ENCODE measurements around the gene ID2.

Gene ID2, protein sequence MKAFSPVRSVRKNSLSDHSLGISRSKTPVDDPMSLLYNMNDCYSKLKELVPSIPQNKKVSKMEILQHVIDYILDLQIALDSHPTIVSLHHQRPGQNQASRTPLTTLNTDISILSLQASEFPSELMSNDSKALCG

DNA sequence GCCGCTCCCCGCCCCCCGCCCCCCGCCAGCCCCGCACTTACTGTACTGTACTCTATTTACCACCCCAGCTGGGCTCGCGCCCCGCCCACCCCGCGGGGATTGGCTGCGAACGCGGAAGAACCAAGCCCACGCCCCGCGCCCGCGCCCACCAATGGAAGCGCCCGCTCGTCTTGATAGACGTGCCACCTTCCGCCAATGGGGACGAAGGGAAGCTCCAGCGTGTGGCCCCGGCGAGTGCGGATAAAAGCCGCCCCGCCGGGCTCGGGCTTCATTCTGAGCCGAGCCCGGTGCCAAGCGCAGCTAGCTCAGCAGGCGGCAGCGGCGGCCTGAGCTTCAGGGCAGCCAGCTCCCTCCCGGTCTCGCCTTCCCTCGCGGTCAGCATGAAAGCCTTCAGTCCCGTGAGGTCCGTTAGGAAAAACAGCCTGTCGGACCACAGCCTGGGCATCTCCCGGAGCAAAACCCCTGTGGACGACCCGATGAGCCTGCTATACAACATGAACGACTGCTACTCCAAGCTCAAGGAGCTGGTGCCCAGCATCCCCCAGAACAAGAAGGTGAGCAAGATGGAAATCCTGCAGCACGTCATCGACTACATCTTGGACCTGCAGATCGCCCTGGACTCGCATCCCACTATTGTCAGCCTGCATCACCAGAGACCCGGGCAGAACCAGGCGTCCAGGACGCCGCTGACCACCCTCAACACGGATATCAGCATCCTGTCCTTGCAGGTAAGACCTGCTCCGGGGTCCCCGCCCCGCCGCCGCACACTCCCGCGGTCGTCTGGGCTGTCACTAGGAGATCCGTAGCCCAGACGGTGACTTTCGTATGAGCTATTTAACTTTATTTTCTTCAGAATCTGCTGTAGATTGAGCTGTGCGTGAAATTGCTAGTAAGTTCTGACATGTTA is at the start of gene ID2:
Gene ID2 (plus strand): TSS at position 271 of the 907 bp plus-strand sequence. CDS start 110 bp downstream, at position 381.
- peak; percentile 98 for DNase-seq

DNA sequence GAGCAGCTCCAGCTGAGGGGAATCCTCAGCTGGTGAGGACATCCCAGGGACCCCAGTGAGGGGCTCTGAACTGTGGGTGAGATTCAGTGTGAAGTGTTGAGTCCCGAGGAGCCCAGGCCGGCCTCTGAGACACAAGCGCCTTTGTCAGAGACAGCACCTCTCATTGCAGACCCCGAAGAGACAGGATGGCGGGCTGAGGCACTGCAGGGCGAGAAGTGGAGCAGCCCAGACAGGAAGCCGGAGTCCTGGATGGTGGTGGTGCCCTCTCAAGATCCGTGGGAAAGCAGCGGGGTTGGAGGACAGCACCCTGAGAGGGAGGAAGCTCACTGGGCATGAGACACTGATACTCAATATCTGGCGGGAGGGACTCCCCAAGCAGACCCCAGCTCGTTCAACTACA is 49.1 kb upstream of the ID2 start:
- DNase-seq, result no peak

DNA sequence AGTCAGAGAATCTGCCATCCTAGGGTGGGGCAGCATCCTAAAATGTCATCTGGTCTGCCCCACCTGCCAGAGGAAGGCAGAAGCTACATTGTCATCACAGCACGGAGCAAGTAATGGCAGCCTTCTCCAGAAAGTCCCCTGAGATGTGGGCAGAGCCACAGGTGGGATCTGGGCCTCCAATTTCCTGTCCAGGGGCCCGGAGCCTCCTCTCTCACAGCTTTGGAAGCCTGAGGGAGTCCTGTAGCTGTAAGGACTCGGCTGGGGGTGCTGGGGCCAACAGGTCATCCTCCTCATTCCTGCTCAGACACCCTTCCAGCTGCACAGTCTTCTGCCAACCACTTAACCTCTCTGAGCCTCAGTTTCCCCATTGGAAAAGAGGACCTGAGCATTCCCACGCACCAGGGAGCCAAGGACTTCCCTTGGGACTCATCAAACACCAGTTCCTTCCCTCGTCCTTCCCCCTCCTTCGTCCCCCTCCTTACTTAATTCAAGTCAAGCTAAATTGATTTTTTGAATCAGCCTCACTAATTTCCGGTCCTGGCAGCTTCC is 48.6 kb upstream of the ID2 start:
- DNase-seq, result no peak

DNA sequence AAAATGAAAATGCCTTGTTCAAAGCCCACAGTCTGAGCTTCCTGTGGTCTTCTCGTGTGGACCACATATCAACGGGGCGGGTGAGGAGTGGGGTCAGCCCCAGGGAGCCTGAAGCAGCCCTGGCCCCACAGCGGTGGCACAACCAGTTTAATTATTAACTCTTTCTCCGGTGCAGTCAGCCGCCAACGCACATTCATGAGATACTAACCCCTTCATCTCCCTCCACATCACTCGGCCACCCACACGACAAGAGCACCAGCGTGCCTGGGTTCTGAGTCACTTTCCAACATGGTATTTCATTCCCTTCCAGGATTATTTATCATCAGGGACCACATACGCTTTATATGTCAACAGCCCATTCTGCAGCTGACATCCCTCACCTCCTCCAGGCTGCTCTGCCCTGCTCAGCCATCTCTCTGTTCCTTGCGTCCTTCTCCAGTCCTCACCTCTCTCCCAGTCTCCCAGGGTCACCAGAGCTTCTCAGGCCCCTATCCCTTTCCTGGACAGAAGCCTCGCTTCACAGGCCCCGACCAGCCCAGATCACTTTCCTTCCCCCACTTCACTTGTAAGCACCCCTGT is 48.0 kb upstream of the ID2 start:
- no peak for DNase-seq

DNA sequence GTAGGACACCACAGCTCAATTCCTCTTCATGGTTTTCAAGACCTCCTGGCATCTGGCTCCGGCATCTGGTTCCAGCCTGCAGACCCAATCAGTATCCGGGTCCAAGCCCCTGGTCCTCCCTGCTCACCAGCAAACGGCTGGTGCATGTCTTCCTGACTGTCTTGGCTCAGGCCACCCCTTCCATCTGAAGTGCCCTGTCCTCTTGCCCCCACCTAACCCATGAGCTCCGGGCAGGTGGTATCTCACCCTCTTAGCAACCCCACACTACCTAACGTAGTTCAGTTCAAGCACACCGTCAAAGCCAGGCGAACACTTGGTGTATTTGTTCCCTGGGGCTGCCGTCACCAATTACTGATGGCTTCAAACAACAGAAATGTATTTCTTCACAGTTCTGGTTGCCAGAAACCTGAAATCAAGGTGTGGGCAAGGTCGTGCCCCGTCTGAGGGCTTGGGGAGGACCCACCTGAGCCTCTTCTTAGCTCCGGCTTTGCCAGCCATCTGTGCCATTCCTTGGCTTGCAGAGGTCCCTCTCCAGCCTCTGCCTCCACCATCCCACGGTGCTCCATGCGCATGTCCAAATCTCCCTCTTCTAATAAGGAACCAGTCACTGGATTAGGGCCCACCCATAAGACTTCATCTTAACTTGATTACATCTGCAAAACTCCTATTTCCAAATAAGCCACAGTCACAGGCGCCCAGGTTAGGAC is 47.2 kb upstream of the ID2 start:
- no peak for DNase-seq

DNA sequence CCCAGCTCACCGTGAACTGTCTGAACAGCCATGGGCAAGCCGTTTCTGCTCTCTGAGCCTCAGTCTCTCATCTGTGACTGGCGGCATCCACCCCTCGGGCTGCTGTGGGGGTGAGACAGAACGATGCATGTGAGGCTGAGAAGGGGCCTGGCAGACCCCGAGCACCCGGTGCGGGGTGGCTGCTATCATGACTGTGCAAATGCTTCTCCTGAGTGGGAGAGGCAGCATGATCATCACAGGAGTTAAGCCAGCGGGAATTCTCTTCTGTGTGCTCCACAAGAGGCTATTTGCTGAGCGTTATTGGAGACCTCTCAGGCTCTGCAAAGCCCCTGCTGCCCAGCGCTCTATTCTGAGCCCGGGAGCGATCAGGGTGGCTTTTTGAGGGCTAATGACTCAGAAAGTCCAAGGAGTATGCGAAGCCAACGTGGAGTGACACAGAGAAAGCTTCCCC is 45.8 kb upstream of the ID2 start:
- DNase-seq, result no peak

DNA sequence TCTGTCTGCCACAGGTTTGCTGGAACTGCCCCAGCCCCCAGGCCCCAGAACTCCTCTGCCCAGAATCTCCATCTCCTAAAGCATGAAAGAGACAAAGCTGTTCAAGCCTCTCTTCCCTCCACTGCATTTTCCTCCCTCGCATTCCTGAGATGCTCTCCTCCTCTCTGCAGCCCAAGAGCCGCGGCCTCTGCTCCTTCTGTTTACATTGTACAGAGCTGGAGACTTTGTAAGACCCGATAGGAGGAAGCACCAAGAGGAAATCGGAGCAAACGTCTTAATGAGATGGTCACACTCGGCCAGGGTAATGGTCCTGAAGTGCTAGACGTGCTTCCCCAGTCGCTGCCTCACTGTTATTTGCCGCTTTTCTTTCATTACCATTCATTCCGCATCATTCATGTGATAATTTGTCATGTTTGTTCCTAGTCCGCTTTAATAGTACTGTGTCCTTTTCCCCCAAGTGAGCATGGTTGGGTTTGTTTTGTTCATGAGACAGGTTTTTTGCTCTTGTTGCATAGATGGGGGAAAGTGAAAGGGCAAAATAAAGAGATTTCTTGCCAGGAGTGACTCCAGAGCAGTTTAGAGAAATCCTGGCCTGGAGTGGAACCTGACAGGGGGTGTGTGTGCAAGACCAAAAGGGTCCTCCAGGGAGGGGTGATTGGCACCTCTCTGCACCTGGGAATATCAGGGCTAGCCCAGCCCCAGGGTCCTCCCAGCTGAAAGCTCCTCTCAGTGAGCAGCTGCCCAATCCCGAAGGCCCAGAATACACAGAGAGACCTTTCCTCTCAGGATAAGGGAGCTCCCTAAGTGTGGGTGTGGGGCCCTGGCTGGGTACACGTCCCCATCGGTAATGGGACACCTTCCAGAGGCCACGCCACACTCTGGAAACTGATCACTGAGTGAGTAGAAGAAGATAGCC is 44.9 kb upstream of the ID2 start:
- no peak for DNase-seq

DNA sequence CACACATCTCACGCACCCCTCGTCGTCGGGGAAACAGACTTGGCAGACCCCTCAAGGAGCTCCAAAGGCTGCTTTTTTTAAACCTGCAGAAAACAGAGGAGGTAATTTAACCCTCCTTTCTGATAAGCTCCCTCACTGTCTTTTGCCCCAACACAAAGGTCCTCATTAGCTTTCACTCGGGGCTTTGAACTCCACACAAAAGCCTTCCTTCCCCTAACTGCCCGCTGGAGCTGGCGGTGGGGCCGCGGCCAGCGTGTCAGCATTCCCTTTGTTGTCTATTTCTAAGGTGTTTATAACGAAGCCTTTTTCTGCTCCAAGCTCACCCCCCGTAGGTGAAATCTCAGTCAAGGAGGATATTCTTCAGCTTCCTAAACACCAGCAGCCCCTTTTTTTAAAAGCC is 43.5 kb upstream of the ID2 start:
- no peak for DNase-seq

DNA sequence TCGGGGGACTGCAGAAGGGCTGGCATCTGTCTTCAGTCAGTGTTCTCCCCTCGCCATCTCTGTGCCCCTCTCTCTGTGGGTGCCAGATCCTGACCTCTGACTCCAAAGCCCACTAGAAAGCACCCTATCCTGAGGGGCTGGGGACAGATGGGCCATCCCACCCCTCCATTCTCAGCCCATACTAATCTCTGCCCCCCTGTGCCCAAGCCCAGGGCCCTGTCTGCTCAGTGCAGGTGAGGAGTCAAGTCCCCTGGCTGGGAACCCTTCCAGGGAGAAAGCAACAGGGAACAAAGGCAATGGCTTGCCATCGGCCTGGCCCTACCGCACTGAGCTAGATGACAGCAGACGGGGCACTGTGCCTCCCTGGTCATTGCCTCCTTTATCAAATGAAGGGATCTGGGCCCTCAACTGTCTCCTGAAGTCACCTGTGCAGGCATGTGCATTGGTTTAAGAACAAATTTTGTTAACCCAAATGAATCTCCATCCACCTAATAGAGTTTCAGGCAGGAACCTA is 42.7 kb upstream of the ID2 start:
- no peak for DNase-seq

DNA sequence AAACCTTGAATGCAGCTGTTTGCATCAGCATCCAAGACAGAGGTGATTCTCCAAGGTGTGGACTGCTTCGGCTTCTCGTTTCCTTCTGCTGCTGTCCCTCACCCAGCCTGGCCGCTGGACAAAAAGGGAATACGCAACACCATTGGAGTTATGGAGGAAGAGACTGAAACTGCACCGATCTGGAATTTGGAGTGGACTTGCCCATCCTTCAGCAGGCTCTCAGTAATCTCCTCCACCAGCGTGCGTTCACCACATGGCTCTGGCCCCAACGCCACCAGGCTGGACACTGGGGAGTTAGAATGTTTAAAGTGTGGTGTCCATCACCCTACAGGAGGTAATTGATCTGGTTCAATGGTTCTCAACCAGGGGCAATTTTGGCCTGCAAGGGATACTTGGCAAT is 41.4 kb upstream of the ID2 start:
- no peak for DNase-seq

DNA sequence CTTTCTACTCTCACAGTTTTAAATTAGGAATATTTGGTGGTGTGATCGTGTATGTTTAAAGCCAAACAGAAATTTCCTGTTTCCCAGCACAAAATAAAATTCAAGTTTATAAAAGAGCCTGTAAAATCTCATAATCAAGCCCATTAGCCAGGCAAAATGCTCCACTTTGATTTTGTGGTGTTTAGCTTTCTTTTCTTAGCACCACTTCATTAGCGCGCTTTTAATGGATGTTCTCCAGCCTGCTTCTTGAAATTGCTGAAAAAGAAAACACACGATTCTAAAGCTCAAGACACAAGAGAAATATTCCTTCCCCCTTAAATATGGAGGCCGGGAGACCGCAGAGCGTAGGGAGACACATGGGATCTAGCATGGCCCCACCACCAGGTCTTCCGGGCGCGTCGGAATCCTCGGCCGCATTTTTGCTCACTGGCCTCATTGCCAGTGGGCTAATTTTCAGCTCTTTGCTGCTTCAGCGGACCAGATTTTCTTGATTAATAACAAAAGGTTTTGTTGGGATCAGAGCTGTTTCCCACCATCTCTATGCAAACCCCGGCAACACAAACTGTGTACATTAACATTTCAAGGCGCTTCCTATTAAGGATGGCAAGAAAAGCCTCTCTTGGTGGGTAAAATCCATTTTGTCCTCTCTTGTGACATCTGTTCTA is 40.4 kb upstream of the ID2 start:
- DNase-seq, result no peak

DNA sequence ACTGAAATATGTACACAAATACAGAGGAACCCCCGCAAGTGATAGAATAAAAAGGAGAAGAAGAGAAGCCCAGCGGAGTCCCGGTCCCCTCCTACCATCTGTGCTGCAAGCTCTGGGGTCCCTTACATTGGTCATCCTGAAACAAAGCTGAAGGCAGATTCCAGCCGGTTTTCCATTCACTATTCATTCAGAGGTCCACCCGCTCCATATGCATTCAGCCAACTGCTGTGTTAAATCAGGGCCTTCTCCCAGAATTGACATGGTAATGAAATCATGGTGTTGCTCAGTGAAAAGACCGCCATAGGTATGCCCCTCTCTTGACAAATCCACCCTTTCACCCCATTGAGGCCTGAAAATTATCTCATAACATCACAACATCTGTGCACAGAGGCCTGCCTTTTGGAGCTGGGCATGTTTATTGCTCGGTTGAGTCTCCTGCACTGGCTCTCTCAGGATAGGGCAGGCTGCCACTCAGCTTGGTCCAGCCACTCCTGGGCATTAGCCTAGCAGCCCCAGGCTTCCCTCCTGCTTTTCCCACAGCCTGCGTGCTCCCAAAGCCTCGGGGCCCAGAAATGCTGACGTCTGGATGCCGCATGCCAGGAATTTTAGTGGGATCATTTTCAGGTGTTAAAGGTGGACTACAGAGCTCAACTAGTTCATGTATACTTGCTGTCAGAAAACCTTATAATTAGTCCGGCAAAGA is 39.3 kb upstream of the ID2 start:
- no peak for DNase-seq

DNA sequence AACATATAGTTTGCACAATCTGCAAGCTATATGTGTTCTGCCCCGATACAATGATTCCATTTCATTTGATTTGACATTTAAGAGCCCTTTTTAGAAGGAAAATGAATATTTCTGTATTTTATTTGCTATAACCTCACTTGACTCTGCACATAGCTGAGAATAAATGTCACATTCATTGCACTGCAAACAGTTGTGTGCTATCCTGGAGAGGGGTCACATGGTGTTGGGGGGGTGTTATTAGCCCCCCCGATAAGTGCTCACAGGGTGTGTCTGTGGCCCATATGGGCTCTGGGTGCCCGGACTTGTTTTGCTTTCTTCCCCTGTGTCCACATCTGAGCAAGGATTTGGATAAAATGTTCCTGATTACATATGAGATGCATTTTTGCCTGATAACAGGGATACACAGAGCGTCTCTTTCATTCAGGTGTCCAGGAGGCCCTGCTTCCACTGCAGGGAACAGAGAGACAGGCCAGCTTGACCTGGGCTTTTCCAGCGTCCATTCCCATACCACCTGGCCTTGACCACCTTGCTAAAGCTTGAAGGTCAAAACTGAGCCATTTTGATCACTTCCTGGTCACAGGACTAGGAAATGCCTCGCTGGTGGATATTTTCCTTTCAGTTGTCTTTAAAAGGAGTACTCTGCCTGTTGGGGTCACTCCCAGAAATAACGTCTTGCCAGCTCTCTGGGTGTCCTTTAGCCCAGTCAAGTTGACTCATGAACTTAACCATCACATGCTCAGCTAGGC is 38.4 kb upstream of the ID2 start:
- no peak for DNase-seq

DNA sequence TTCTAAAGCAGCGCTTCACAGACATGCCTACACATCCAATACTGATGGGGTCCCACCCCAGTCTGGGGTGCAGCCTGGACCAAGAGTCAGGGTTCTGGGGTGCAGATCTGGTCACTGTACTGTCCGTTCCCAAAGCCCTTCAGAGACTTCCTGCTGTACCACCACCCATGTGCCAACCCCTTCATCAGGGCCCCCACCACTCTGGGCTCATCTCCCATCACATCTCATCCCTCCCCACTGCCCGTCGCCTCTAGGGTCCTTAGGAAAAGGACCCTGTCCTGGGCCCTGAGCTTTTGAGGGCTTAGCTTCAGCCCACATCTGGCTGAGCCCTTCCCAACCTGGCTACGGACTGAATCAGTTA is 37.9 kb upstream of the ID2 start:
- no peak for DNase-seq

DNA sequence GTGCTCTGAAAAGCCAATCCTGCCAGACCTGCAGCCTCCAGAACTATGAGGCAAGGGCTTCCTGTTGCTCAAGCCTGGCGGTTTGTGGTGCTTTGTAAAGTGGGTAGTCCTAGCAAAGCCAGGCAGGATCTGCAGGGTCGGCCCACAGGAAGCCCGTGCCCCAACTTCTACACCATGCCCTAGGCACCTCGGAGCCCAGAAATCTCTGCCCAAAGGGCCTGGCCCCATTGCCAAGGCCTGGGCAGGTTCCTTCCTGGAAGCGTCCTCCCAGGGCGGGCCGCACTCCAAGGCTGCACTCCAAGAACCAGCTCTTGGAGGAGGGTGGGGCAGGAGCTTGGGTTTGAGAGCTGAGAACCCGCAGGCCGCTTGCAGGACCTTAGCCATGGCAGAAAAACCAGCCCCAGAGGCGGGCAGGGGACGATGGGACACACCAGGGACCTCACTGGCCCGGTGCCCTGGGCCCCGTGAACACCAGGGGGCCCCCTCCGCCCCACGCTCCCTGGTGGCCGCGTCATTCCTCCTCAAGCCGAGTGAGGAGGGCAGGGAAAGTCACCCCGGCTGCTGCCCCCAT is 37.2 kb upstream of the ID2 start:
- no peak for DNase-seq

DNA sequence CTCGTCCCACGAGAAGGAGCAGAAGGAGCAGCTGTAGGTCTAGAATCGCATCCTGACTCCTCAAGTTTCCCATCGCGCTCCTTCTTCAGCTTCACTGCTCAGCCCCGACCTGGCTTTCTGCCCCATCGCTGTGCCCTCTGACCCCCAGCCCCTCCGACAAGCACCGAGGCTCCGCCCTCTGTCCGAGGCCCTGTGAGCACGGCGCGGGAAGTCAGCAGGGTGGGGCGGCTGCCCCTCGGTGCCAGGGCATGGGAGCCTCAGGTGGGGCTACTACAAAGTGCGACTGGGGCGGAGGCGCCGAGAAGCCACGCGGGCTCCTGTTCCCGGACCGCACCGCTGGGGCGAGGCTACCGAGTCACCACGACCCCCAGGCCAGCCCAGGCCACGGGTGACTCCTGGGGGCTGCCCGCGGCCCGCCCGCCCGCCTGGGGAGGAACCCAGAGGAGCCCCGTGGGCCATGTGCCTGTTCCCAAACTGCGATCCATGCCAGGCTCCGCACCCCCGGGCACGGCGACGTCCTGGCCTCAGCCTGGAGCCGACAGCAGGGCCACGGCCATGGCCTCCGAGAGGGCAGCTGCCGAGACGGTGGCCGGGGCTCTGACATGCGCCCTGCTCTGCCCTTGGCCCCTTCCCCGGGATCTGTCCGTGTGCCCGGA is 36.6 kb upstream of the ID2 start:
- no peak for DNase-seq

DNA sequence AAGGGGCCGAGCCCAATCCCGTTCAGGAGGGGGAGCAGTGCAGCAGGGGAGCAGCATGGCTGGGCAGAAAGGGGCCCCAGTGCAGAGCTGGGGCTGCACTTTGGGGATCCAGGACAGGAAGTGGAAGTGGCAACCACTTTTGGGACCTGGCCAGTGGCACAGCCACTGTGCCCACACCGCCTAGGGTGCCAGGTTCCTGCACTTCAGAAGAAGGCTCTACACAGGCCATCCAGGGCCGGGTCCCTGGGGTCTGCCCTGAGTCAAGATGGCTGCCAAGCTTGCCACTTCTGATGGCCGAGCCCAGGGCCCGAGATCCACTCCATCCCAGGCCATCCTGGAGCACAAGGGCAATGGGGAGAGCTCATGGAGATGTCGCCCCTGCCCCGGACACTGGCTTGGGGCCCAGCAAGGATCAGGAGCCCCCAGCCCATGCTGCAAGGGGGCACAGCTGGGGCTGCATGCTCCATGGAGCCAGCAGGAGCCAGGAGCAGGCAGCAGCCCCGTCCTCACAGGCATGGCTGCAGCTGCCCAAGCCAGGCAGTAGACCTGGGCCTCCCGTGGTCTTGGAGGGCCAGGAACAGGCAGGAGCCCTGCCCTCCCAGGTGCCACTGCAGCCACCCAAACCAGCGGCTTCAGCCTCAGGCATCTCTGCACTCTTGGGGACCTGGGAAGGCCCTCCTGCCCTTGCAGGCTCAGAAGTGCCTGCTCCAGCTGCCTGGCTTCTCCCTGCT is 35.0 kb upstream of the ID2 start:
- no peak for DNase-seq

DNA sequence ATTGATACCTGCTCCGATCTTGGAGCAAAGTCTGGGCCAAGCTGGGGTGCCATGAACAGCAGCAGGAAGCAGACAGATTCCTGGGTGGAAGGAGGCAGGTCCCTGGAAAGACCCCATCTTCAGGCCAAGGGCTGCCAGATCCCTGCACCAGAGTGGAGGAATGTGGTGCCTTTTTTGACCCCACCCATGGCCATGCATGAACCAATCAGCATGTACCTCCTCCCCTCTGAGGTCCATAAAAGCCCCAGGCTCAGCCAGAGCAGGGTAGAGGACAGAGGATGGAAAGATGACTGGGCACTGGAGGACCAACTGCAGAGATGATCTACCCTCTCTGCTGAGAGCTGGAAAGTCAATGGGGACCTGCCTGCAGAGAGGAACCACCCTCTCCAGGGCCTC is 34.4 kb upstream of the ID2 start:
- no peak for DNase-seq
